SK-N-SH treated with all-trans-retinoic acid at 6 μM for 48 hours (cell line): ENCODE data around the gene NTSR1.

ENCODE experiments used
- ATAC-seq: fragments of 200-7000 bp; cut with Tn5 transposase; 3 replicates; pipeline ENCODE4 v1.9.1; 2020; ENCODE audit warnings: mild to moderate bottlenecking, moderate library complexity
- ARNTL ChIP-seq: fragments of 450-650 bp; formaldehyde crosslinking; IDR thresholded peaks from 2 replicates; pipeline ENCODE4 v1.5.0; 2020; ENCODE audit warnings: low read depth, mild to moderate bottlenecking, moderate library complexity, borderline replicate concordance
- BACH2 ChIP-seq: fragments of 250-450 bp; sonication (Bioruptor Pico); IDR thresholded peaks from 2 replicates; pipeline ENCODE4 v1.9.0; 2021; ENCODE audit warnings: mild to moderate bottlenecking, borderline replicate concordance
- CREB5 ChIP-seq: fragments of 250-450 bp; sonication (Bioruptor Pico); IDR thresholded peaks from 2 replicates; pipeline ENCODE4 v1.5.1; 2020; ENCODE audit warnings: low read depth, mild to moderate bottlenecking, moderate library complexity
- GLIS3 ChIP-seq: fragments of 250-450 bp; sonication (Bioruptor Pico); IDR thresholded peaks from 2 replicates; pipeline ENCODE4 v1.5.0; 2020; ENCODE audit warnings: mild to moderate bottlenecking, moderate library complexity
- ISL1 ChIP-seq: fragments of 250-450 bp; sonication (Bioruptor Pico); IDR thresholded peaks from 2 replicates; pipeline ENCODE4 v2.1.2; 2022; ENCODE audit warnings: mild to moderate bottlenecking, moderate library complexity
- OSR1 ChIP-seq: fragments of 250-450 bp; sonication (Bioruptor Pico); IDR thresholded peaks from 2 replicates; pipeline ENCODE4 v1.8.0; 2022; ENCODE audit warnings: moderate library complexity, mild to moderate bottlenecking, inconsistent platforms
- PATZ1 ChIP-seq: fragments of 250-450 bp; sonication (Bioruptor Pico); IDR thresholded peaks from 2 replicates; pipeline ENCODE4 v1.8.0; 2020; ENCODE audit warnings: mild to moderate bottlenecking, moderate library complexity, borderline replicate concordance
- POU6F1 ChIP-seq: fragments of 250-450 bp; sonication (Bioruptor Pico); IDR thresholded peaks from 2 replicates; pipeline ENCODE4 v1.8.0; 2021; ENCODE audit warnings: low read depth, mild to moderate bottlenecking, moderate library complexity, borderline replicate concordance
- PPARA ChIP-seq: fragments of 250-450 bp; sonication (Bioruptor Pico); IDR thresholded peaks from 2 replicates; pipeline ENCODE4 v1.5.0; 2020; ENCODE audit warnings: mild to moderate bottlenecking, borderline replicate concordance
- SNAI2 ChIP-seq: fragments of 250-450 bp; sonication (Bioruptor Pico); IDR thresholded peaks from 2 replicates; pipeline ENCODE4 v1.5.0; 2020; ENCODE audit warnings: mild to moderate bottlenecking, moderate library complexity
- TCF4 ChIP-seq: fragments of 250-450 bp; sonication (Bioruptor Pico); IDR thresholded peaks from 2 replicates; pipeline ENCODE4 v1.8.0; 2021; ENCODE audit warnings: mild to moderate bottlenecking, moderate library complexity, borderline replicate concordance
- TOX ChIP-seq: fragments of 250-450 bp; sonication (Bioruptor Pico); IDR thresholded peaks from 2 replicates; pipeline ENCODE4 v1.8.0; 2021; ENCODE audit warnings: mild to moderate bottlenecking, moderate library complexity, borderline replicate concordance
- TSHZ2 ChIP-seq: fragments of 250-450 bp; sonication (Bioruptor Pico); IDR thresholded peaks from 2 replicates; pipeline ENCODE4 v1.5.0; 2020; ENCODE audit warnings: mild to moderate bottlenecking, moderate library complexity
- ZC3H10 ChIP-seq: fragments of 250-450 bp; sonication (Bioruptor Pico); IDR thresholded peaks from 2 replicates; pipeline ENCODE4 v1.5.1; 2021; ENCODE audit warnings: mild to moderate bottlenecking, moderate library complexity
- ZFP3 ChIP-seq: fragments of 250-450 bp; sonication (Bioruptor Pico); IDR thresholded peaks from 2 replicates; pipeline ENCODE4 v1.5.0; 2020; ENCODE audit warnings: mild to moderate bottlenecking, moderate library complexity
- ZFP30 ChIP-seq: fragments of 450-650 bp; formaldehyde crosslinking; IDR thresholded peaks from 2 replicates; pipeline ENCODE4 v1.5.0; 2022; ENCODE audit warnings: mild to moderate bottlenecking, moderate library complexity
- ZNF565 ChIP-seq: fragments of 450-650 bp; formaldehyde crosslinking; conservative IDR thresholded peaks from 2 replicates; pipeline ENCODE4 v1.5.0; 2020; ENCODE audit warnings: low read depth, mild to moderate bottlenecking, moderate library complexity
- ZNF70 ChIP-seq: fragments of 450-650 bp; formaldehyde crosslinking; IDR thresholded peaks from 2 replicates; pipeline ENCODE4 v1.5.0; 2020; ENCODE audit warnings: mild to moderate bottlenecking, moderate library complexity
- ZNF8 ChIP-seq: fragments of 450-650 bp; formaldehyde crosslinking; IDR thresholded peaks from 2 replicates; pipeline ENCODE4 v1.5.0; 2020; ENCODE audit warnings: mild to moderate bottlenecking, moderate library complexity

NTSR1 gene

GRCh38 chr20:62788607-62789006 is 80.0 kb downstream of the NTSR1 start:
- ATAC-seq: no peak
- TF ChIP-seq TSHZ2 (CRISPR knock-in tag) (no peak), ZFP30 (CRISPR knock-in tag) (no peak), OSR1 (CRISPR knock-in tag) (no peak), PPARA (CRISPR knock-in tag) (no peak), CREB5 (CRISPR knock-in tag) (no peak)

- no peak for TF ChIP-seq TCF4 (CRISPR knock-in tag)
- TF ChIP-seq PATZ1 (CRISPR knock-in tag): no peak
- TF ChIP-seq ZFP3 (CRISPR knock-in tag): no peak
- no peak for TF ChIP-seq ZNF565
- TF ChIP-seq TSHZ2 (CRISPR knock-in tag): no peak
- TF ChIP-seq OSR1 (CRISPR knock-in tag): no peak
- no peak for TF ChIP-seq ZNF8 (CRISPR knock-in tag)
- no peak for TF ChIP-seq CREB5 (CRISPR knock-in tag)
- TF ChIP-seq TOX (CRISPR knock-in tag): no peak
- TF ChIP-seq ISL1 (CRISPR knock-in tag): no peak
- no peak for TF ChIP-seq ZC3H10 (CRISPR knock-in tag)
- TF ChIP-seq PPARA (CRISPR knock-in tag): no peak
- no peak for TF ChIP-seq GLIS3
- TF ChIP-seq SNAI2: no peak
- TF ChIP-seq BACH2 (CRISPR knock-in tag): no peak
- no peak for TF ChIP-seq ZNF70 (CRISPR knock-in tag)
- TF ChIP-seq ARNTL (CRISPR knock-in tag): no peak
- TF ChIP-seq POU6F1: no peak
- ATAC-seq: no peak
Observed at GRCh38 chr20:62790075-62790474, 81.4 kb downstream of the NTSR1 start.
